Measurements from ENCODE around the gene SLC23A1. TPM values are rescaled to one million over a fixed set of nuclear protein-coding genes. Genes with fewer than 3 reads are reported as not detected.

SLC23A1 gene
- total and polyA plus RNA-seq, 2 of the 13 experiments (the other 11 are each of a cell fraction or from before 2014, with no cell fraction given), result 6.0 to 6.6 TPM

- TF ChIP-seq ARID4A (CRISPR knock-in tag; IDR thresholded peaks at IDR 0.05; ENCODE audit: borderline replicate concordance) (peak; percentile 62; the same call in 1 of the 2 replicates), NCOA1 (CRISPR knock-in tag; IDR thresholded peaks at IDR 0.05) (0 out of 2 replicates have a peak, but pooled peaks have one; percentile 50), SKIL (CRISPR knock-in tag; IDR thresholded peaks at IDR 0.05; ENCODE audit: borderline replicate concordance) (0 out of 2 replicates have a peak, but pooled peaks have one; percentile 55), SAP130 (CRISPR knock-in tag; IDR thresholded peaks at IDR 0.05; ENCODE audit: low read depth) (peak; percentile 73), ERF (CRISPR knock-in tag; IDR thresholded peaks at IDR 0.05) (no peak), ZNF772 (CRISPR knock-in tag; IDR thresholded peaks at IDR 0.05) (0 out of 2 replicates have a peak, but pooled peaks have one; percentile 48), ZNF225 (CRISPR knock-in tag; IDR thresholded peaks at IDR 0.05) (0 out of 2 replicates have a peak, but pooled peaks have one; percentile 29), GFI1 (CRISPR knock-in tag; IDR thresholded peaks at IDR 0.05; ENCODE audit: borderline replicate concordance) (peak; percentile 55; the same call in 1 of the 2 replicates), ZSCAN29 (CRISPR knock-in tag; conservative IDR thresholded peaks at IDR 0.05) (peak; percentile 95), NR2C2 (CRISPR knock-in tag; IDR thresholded peaks at IDR 0.05; ENCODE audit: borderline replicate concordance) (0 out of 2 replicates have a peak, but pooled peaks have one; percentile 41), ZFX (CRISPR knock-in tag; IDR thresholded peaks at IDR 0.05; ENCODE audit: low read depth) (peak; percentile 58), ZNF333 (CRISPR knock-in tag; IDR thresholded peaks at IDR 0.05; ENCODE audit: borderline replicate concordance) (no peak), HDAC1 (CRISPR knock-in tag; IDR thresholded peaks at IDR 0.05) (peak; percentile 66), SOX6 (IDR thresholded peaks at IDR 0.05) (no peak), SOX6 (CRISPR knock-in tag; IDR thresholded peaks at IDR 0.05) (peak; percentile 54), ATF1 (CRISPR knock-in tag; IDR thresholded peaks at IDR 0.05) (peak; percentile 39; the same call in 1 of the 2 replicates), LCORL (IDR thresholded peaks at IDR 0.05) (no peak), LCORL (CRISPR knock-in tag; IDR thresholded peaks at IDR 0.05) (peak; percentile 88), CC2D1A (CRISPR knock-in tag; IDR thresholded peaks at IDR 0.05) (no peak), MED1 (CRISPR knock-in tag; IDR thresholded peaks at IDR 0.05) (peak; percentile 50), ZNF569 (CRISPR knock-in tag; IDR thresholded peaks at IDR 0.05; ENCODE audit: borderline replicate concordance) (no peak)
- TF ChIP-seq, protein P1, sequence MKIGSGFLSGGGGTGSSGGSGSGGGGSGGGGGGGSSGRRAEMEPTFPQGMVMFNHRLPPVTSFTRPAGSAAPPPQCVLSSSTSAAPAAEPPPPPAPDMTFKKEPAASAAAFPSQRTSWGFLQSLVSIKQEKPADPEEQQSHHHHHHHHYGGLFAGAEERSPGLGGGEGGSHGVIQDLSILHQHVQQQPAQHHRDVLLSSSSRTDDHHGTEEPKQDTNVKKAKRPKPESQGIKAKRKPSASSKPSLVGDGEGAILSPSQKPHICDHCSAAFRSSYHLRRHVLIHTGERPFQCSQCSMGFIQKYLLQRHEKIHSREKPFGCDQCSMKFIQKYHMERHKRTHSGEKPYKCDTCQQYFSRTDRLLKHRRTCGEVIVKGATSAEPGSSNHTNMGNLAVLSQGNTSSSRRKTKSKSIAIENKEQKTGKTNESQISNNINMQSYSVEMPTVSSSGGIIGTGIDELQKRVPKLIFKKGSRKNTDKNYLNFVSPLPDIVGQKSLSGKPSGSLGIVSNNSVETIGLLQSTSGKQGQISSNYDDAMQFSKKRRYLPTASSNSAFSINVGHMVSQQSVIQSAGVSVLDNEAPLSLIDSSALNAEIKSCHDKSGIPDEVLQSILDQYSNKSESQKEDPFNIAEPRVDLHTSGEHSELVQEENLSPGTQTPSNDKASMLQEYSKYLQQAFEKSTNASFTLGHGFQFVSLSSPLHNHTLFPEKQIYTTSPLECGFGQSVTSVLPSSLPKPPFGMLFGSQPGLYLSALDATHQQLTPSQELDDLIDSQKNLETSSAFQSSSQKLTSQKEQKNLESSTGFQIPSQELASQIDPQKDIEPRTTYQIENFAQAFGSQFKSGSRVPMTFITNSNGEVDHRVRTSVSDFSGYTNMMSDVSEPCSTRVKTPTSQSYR (CRISPR knock-in tag; IDR thresholded peaks at IDR 0.05; ENCODE audit: borderline replicate concordance), result 0 out of 2 replicates have a peak, but pooled peaks have one; percentile 24
Measured at GRCh38 chr5:139388198-139388821, 5.2 kb upstream of the SLC23A1 start (continued).

All from HepG2 (cell line).